CMK (cell line): ENCODE results near the gene ATP6V1C2.
A peak's percentile ranks its signal among the peaks of the same experiment; 100 is the strongest.
"Not testable (repeated sequence)": the region's sequence is repeated elsewhere in the genome, so short reads cannot be mapped to it uniquely, and the experiment has no call there.

Source experiments
- DNase-seq: peaks from one replicate; pipeline ENCODE4 v3.0.0-alpha.2; 2010; ENCODE audit warnings: low read depth

The ATP6V1C2 gene

GRCh38 chr2:10813163-10814138, 92.0 kb downstream of the ATP6V1C2 start:
- DNase-seq = not testable (repeated sequence)

- DNase-seq = no peak
Observed at GRCh38 chr2:10814142-10814541, 92.7 kb downstream of the ATP6V1C2 start.

DNA sequence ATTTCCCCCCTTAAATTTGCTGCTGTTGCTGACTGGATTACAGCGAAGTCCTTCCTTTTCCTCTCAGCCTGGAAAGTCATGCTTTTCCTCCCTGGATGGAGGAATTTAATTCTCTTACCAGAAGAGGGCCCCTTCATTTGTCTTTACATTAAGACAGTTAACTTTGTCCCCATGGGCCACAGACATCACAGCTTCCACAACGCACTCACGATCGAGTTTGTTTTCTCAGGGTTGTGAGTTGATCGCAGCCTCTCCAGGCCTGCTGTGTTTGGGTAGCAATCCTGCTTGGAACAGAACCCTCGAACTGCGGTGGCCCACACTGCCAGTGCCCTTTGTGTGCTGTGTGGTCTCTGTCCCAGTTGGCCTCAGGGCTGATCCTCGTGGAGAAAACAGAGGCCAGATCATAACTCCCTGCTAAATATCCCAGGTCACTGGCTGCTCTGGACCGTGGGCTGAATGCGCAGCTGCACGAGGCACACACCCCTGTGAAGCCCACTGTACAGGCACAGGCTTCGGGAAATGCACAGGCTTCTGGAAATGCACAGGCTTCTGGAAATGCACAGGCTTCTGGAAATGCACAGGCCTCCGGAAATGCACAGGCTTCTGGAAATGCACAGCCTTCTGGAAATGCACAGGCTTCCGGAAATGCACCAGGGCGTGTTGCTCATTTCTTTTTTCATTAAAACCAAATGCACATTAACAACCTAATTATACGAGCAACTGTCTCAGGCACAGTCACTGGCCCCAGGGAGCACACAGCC, 93.3 kb downstream of the ATP6V1C2 start:
- DNase-seq = no peak

DNA sequence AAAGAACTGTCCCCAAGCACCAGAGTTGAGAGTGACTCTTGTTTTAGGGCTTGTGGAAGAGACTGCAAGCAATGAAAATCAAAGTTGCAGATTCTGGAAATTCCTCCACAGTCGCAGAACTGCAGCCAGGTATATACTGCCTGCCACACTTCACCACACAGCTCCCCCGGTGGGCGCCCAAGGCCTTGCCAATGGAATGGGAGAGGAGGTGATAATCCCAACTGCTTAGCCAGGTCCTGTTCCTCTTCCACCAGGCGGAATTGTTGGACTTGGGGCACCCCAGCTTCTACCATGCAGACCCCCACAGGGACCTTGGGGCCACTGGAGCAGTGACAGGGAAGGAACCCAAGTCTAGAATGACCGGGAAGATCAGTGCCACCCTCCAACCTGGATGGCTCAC, 96.0 kb downstream of the ATP6V1C2 start:
- no peak for DNase-seq

GRCh38 chr2:10818305-10818704, 96.9 kb downstream of the ATP6V1C2 start:
- DNase-seq = not testable (repeated sequence)

- no peak for DNase-seq
Observed at GRCh38 chr2:10818984-10819383, 97.6 kb downstream of the ATP6V1C2 start.

DNA sequence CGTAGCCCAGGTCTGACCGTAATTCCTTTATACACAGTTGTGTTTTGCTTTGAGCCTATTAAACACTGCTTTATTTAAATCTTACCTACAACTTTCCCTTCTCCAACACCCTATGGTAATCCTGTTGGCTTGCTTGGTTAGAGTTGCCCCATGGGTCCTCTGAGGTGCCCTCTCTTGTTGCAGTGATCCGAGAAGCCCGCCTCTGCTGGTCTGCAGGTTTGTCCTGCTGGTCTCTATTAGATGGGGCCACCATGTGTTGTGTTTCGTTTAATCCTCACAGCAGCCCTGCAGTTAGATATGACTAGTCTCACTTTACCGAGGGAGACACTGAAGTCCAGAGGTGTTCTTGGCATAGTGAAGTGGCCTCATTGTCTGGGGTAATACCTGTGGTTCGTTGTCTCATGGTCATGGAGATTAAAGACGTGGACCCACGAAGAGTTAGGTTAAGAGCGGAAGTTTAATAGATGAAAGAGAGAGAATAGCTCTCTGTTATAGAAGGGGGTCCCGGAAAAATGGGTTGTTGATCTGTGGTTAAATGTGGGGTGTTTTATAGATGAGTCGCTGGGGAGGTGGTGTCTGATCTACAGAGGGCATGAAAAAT, 98.4 kb downstream of the ATP6V1C2 start:
- no peak for DNase-seq

DNA sequence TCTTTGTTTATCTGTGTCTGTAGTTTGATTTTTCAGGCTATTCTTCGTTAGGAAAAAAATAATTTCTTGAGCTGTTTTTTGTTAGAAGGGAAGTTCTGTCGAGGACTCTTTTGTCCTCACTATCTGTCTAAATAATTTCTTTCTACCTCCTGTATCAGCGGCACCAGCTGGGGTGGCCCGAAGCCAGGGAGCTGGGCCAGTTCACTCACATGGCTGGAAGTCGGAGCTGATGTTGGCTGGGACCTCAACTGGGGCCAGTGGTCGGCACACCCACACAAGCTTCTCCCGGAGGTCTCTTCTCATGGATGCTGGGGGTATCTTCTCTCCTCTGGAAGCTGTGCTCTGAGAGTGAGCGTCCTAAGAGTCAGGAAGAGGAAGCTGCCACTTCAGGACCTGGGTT, 99.1 kb downstream of the ATP6V1C2 start:
- no peak for DNase-seq

DNA sequence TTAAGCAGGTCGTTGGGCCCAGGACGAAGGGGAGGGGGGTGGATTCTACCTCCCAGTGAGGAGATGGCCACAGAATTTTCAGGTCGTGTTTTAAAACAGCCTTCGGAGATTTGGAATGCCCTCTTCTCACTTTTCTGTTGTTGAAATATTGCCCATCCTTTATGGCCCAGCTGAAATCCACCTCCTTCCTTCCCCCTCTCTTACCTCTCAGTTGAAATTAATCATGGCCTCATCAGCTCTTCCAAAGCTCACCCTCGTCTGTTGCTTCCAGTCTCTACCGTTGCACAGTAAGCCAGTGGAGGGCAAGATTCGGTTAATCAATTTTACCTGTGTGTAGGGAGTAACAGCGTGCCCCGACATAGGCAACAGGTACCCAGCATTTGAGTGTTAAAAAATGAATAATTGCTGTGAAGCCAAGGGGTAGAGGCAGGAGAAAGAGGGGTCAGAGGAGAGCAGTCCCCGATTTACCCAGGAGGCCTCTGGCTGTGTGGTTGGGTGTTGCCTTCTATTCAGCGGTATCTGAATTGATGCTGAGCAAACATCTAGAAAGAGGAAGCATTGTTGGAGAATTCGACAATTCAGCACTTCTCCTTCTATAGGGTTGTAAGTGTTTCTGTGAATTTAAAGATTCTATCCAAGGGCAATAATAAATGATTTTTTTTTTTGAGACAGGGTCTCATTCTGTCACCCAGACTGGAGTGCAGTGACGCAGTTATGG, 99.7 kb downstream of the ATP6V1C2 start:
- DNase-seq = no peak

GRCh38 chr2:10824191-10824590, 102.8 kb downstream of the ATP6V1C2 start:
- DNase-seq = no peak

DNA sequence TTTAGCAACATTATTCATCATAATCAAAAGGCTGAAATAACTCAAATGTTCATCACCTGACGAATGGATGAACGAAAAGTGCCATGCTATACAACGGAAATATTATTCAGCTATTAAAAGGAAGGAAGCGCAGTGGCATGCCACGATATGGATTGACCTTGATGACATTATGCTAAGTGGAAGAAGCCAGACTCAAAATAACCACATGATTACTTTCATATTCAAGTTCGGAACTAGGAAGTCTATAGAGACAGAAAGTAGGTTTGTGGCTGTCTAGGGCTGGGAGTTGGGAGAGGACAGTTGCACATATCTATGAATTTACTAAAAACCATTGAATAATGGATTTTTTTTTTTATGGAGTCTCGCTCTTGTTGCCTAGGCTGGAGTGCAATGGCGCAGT, 104.6 kb downstream of the ATP6V1C2 start:
- no peak for DNase-seq

GRCh38 chr2:10826625-10827024, 105.2 kb downstream of the ATP6V1C2 start:
- no peak for DNase-seq

DNA sequence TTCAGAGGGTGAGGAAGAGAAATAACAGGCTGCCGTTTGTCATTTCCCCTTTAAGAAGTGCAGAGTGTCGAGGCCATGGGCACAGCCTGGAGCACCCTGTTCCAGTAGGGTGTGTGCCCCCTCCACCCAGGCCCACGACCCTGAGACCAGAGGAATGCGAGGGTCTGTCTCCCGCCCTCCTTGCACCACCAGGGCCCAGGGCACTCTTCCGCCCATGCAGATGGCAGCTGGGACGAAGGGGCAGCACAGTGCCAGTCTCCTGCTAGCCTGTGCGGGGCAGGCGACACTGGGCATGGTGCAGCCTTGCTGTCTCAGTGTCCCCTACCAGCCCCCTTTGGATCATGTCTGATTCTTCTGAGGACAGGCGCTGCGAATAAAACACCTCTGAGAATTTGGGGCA, 106.9 kb downstream of the ATP6V1C2 start:
- no peak for DNase-seq

DNA sequence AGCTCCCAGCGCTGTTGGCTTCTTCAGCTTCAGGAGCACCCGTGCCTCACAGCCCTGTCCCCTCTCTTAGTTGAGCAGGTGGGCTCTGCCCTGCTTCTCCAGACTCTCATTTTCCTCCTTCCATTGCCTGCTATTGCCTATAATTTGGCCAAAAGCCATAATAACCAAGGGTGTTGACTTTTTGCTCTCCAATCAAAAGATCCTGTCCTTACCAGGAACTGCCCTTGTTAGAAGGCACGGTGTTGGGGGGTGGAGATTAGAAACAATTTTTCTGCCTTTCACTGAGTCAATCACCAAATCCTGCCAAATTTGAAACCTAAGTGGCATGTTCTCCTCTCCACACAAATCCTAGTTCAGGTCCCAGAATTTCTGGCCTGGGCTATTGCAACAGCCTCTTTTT, 107.9 kb downstream of the ATP6V1C2 start:
- DNase-seq = no peak

DNA sequence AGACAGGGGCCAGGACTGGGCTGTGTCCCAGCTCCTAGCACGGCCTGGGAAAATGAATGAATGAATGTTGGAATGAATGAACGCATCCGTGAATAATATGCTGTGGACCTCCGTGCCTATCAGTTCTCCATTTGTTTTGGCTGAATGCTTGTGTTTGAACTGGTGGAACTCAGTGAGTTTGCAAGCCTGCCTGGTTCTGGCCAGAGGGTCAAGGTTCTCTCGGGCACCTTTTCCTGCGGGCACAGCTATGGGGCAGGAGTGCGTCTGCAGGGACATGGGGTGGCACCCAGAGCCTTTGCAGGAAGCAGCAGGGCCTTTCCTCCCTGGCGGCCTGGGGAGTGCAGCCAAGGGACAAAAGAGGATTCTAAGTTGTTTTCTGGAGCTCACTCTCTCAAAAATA, 108.8 kb downstream of the ATP6V1C2 start:
- no peak for DNase-seq

DNA sequence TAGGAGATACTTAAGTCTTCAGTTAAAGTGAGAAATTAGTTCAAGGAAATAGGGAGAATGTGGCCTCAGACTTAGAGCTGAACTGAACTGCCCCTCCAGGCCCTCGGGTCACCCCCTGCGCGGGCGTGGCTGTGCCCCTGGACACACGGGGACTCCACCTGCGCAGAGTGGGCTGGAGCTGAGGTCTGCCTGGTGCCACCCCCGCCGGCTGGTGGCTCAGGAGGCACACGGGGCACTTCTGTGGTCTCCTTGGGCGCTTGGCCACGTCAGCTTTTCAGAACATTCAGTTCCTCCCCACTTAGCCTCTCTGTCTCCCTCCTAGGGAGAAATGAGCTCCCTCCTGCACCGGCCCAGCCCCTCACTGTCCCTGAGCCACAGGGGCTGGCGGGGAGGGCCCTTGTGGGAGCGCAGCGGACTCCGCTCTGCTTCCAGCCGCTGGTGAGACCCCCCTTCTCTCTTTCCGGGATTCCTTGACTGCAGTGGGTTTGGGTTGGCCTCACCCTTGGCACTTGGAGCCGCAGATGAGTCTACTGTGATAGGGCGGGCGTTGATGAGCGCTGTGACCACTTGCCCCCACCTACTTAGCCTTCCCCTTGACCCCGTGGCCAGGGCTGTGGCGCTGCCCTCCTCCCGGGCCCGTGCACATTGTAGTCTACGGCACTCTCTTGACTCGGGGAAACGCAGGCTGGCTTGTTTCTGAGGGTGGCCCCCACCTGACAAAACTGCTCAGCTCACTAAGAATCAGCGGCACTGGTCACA, 109.4 kb downstream of the ATP6V1C2 start:
- DNase-seq = no peak

DNA sequence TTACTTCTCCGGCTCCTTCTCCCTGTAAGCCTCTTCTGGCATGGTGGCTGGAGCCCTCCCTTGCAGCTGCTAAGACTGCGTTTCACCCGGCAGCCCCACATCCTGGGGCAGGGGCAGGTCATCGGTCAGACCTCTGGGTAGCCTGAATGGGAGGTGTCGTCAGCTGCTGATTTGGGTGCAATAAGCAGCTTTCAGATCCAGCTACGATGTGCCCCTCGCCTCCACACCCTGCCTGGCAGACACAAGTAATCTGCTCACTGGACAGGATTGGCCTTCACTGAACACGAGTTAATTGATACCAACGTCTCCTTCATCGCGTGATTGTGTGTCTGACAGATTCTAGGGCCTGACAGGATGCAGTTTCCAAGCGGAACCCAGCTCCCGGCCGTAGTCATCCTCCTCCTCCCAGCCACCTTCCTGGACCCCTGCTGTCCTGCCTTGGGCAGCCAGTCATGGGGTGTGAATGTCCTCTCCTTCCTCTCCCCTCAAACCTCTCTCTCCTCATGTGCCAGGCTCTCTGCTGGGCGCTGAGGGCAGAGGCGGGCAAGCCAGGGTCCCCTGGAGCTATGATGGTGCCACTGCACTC, 110.1 kb downstream of the ATP6V1C2 start:
- DNase-seq = no peak

GRCh38 chr2:10832203-10832936, 110.9 kb downstream of the ATP6V1C2 start:
- peak; percentile 58 for DNase-seq

- DNase-seq = no peak
Observed at GRCh38 chr2:10833021-10833420, 111.6 kb downstream of the ATP6V1C2 start.

DNA sequence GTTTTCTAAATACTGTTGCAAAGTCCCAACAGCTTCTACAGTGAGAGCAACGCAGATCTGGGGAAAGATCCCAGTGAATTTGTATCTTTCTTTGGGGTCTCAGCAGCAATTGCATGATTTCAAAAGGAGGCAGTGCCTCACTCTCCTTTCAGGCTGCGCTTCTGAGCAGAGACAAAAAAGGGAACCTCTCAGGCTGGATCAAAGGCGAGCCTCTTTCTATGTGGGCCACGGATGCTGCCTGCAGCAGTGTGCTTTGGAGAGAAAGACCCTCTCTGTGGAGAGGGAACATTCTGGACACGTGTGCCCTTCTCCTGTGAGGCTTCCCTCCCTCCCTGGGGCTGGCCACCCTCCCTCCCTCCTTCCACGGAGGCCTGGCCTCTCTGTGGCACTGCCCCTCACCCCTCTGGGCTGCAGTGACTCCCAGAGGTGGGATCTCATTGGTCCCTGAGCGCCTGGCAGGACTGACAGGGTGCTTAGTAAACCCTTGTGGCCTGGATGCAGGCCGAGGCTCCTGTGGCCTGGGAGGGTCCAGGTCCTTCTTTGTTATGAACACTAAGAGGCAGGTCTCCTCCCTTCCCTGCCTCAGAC, 112.7 kb downstream of the ATP6V1C2 start:
- no peak for DNase-seq
